HCT116 (cell line): Measurements from ENCODE around the gene SUN5.

Experiments used
- CEBPB ChIP-seq: IDR thresholded peaks from 2 replicates; pipeline ENCODE4 v1.6.1; 2012; ENCODE audit warnings: low read depth
- EZH2 ChIP-seq: fragments of 200-600 bp; sonication (generic); IDR thresholded peaks from 2 replicates; pipeline ENCODE4 v1.6.1; 2017; ENCODE audit warnings: antibody characterized with exemption, mixed run types
- MAX ChIP-seq: IDR thresholded peaks from 2 replicates; pipeline ENCODE4 v1.6.1; 2012
- POLR2A ChIP-seq: IDR thresholded peaks from 2 replicates; pipeline ENCODE4 v1.7.0; 2011; ENCODE audit warnings: borderline replicate concordance; ENCODE audit not compliant: insufficient read depth, insufficient read length; ENCODE audit errors: extremely low read depth
- POLR2AphosphoS5 ChIP-seq: IDR thresholded peaks from 2 replicates; pipeline ENCODE4 v1.6.1; 2011; ENCODE audit warnings: mild to moderate bottlenecking, low read depth, low read length, moderate library complexity
- SIN3A ChIP-seq: IDR thresholded peaks from 2 replicates; pipeline ENCODE4 v1.6.1; 2012; ENCODE audit warnings: low read depth
- SP1 ChIP-seq: IDR thresholded peaks from 2 replicates; pipeline ENCODE4 v1.6.1; 2012; ENCODE audit warnings: low read depth
- ZBTB33 ChIP-seq: IDR thresholded peaks from 2 replicates; pipeline ENCODE4 v1.6.1; 2011; ENCODE audit warnings: mild to moderate bottlenecking, low read length, moderate library complexity; ENCODE audit not compliant: insufficient replicate concordance; ENCODE audit errors: extremely low read depth
- ZNF274 ChIP-seq: fragments of 200-500 bp; sonication (Bioruptor generic); IDR thresholded peaks from 2 replicates; pipeline ENCODE4 v1.6.1; 2014; ENCODE audit warnings: mild to moderate bottlenecking, low read depth, low read length, inconsistent platforms
- TF ChIP-seq, protein P1 (sequence below), 3 experiments: fragments of 200-600 bp in 1 of 3; sonication (generic) in 1 of 3; IDR thresholded peaks in 2 of 3; conservative IDR thresholded peaks in 1 of 3; 2 replicates each; pipeline ENCODE4 v1.5.1; 2012 to 2017; ENCODE audit warnings: low read depth in 2 of 3, low read length in 2 of 3, antibody characterized with exemption in 1 of 3, borderline replicate concordance in 1 of 3, control low read depth in 1 of 3, mild to moderate bottlenecking in 1 of 3, mixed read lengths in 1 of 3, mixed run types in 1 of 3, moderate library complexity in 1 of 3; ENCODE audit not compliant: insufficient read depth in 1 of 3
- TF ChIP-seq, protein P2 (sequence below): IDR thresholded peaks from 2 replicates; pipeline ENCODE4 v1.6.1; 2012

DNA sequence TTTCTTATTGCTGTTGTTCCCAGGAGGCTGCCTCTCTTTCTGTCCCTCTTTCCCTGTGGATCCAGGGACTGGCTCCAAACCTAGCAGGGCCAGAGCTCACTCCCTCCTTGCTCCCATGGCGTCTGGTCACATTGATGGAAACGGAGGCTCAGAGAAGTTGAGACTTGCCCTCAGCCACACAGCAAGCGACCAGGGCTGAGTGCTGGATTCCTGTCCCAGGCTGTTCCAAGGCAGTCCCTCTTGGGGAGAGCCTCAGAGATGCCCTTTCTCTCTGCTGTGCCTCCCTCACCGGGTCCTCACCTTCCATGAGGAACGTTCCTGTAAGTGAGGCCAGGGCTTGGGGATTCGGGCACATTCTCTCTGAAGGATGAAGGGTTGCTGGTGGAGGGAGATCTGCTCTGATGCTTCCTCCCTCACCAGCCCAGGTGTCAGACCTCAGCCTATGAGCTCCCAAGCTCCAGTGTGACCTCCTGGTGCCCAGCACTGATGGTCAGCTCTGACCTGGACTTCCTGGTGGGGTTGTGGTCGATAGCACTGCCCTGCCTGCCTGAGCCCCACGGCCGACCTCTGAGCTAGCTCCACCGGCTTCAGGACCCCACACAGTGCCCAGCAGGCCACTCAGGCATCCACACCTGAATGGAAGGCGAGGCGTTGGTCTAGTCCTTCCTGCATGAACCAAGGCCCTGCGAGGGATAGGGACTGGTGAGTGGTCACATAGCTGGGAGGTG, 26.8 kb downstream of the SUN5 start:
- TF ChIP-seq, protein P1, sequence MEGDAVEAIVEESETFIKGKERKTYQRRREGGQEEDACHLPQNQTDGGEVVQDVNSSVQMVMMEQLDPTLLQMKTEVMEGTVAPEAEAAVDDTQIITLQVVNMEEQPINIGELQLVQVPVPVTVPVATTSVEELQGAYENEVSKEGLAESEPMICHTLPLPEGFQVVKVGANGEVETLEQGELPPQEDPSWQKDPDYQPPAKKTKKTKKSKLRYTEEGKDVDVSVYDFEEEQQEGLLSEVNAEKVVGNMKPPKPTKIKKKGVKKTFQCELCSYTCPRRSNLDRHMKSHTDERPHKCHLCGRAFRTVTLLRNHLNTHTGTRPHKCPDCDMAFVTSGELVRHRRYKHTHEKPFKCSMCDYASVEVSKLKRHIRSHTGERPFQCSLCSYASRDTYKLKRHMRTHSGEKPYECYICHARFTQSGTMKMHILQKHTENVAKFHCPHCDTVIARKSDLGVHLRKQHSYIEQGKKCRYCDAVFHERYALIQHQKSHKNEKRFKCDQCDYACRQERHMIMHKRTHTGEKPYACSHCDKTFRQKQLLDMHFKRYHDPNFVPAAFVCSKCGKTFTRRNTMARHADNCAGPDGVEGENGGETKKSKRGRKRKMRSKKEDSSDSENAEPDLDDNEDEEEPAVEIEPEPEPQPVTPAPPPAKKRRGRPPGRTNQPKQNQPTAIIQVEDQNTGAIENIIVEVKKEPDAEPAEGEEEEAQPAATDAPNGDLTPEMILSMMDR (IDR thresholded peaks at IDR 0.05 in 2 of 3, conservative IDR thresholded peaks at IDR 0.05 in 1 of 3; ENCODE audit: borderline replicate concordance in 1 of 3, insufficient read depth in 1 of 3, low read depth in 2 of 3, low read length in 2 of 3): no peak
- no peak for TF ChIP-seq SIN3A
- TF ChIP-seq ZNF274: no peak
- TF ChIP-seq, protein P2, sequence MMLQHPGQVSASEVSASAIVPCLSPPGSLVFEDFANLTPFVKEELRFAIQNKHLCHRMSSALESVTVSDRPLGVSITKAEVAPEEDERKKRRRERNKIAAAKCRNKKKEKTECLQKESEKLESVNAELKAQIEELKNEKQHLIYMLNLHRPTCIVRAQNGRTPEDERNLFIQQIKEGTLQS: no peak
- TF ChIP-seq ZBTB33: no peak
- TF ChIP-seq CEBPB: no peak
- no peak for TF ChIP-seq POLR2A
- no peak for TF ChIP-seq EZH2
- no peak for TF ChIP-seq MAX
- TF ChIP-seq POLR2AphosphoS5: no peak
- no peak for TF ChIP-seq SP1
